GM06990 (cell line): ENCODE data around the gene RAB1A.
A peak's percentile ranks its signal among the peaks of the same experiment; 100 is the strongest.

Experiments used
- DNase-seq: peaks from one replicate; pipeline ENCODE4 v3.0.0-alpha.2; 2011; ENCODE audit not compliant: insufficient read length; ENCODE audit errors: extremely low read depth
- H3K27me3 ChIP-seq: replicated peaks from 2 replicates; pipeline ENCODE4 v1.6.0; 2011; ENCODE audit warnings: low read length; ENCODE audit not compliant: control insufficient read depth, insufficient read depth
- H3K36me3 ChIP-seq: 2 replicates; pipeline ENCODE4 v1.5.1; 2011; ENCODE audit warnings: low read length; ENCODE audit not compliant: control insufficient read depth, insufficient read depth
- H3K4me3 ChIP-seq: replicated peaks from 2 replicates; pipeline ENCODE4 v1.5.1; 2011; ENCODE audit warnings: low read depth, mild to moderate bottlenecking, control low read depth, low read length
- TF ChIP-seq, protein P1 (sequence below): IDR thresholded peaks from 2 replicates; pipeline ENCODE4 v1.5.1; 2011; ENCODE audit warnings: low read length, control low read depth, mild to moderate bottlenecking, inconsistent platforms; ENCODE audit not compliant: insufficient read depth, poor library complexity, severe bottlenecking

RAB1A gene

DNA sequence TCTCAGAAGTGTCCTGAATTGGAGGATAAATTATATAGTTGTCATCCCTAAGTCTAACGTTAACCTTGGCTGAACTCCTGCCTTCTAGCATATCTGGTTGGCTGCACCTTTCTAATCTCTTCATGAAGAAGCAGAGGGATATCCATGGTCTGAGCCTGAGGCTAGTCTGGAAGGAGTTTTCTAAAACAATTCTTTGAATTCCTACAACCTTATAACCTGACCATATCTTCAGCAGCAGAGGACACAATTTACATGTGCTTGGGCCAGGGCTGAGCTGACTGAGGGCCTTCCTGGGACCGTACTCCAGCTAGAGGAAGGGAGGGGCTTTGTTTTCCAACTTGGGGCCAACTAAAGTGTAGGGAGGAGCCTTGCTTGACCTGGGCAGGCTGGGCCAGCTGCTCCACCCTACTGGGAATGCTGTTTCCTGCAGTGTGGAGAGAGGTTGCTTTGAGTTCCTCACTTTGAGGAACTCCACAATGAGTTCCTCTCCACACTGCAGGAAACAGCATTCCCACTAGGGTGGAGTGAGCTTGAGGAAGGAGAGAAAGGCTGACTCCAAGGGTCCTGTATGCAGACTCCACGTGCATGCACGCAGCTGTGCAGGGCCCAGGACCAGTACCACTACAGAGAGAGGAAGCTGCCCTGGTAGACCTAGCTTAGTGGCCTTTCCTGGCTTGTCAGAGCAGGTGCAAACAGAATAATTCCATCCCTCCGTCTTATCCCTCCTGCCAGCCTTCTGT lies 54.1 kb downstream of the RAB1A start:
- TF ChIP-seq, protein P1, sequence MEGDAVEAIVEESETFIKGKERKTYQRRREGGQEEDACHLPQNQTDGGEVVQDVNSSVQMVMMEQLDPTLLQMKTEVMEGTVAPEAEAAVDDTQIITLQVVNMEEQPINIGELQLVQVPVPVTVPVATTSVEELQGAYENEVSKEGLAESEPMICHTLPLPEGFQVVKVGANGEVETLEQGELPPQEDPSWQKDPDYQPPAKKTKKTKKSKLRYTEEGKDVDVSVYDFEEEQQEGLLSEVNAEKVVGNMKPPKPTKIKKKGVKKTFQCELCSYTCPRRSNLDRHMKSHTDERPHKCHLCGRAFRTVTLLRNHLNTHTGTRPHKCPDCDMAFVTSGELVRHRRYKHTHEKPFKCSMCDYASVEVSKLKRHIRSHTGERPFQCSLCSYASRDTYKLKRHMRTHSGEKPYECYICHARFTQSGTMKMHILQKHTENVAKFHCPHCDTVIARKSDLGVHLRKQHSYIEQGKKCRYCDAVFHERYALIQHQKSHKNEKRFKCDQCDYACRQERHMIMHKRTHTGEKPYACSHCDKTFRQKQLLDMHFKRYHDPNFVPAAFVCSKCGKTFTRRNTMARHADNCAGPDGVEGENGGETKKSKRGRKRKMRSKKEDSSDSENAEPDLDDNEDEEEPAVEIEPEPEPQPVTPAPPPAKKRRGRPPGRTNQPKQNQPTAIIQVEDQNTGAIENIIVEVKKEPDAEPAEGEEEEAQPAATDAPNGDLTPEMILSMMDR: no peak
- Histone ChIP-seq H3K36me3 (peaks cover 32% of the 10 kb centered on the region), H3K27me3 (no peaks in the 10 kb centered on the region), H3K4me3 (no peak overlapping the region)
- DNase-seq: no peak

DNA sequence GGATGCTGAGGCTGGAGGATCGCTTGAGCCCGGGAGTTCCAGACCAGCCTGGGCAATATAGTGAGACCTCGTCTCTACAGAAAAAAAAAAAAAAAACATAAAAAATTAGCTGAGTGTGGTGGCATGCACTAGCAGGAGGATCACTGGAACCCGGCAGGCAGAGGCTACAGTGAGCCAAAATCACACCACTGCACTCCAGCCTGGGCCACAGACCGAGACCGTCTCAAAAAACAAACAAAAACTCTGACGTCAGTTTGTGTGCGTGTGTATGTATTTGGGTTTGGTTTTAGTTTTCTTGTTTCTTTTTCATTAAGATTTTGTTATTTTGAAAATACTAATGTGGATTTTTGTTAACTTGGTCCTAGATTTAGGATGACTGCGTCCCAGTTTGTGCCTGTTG lies 54.7 kb downstream of the RAB1A start:
- TF ChIP-seq, protein P1: no peak
- Histone ChIP-seq H3K36me3 (peaks cover 33% of the 10 kb centered on the region), H3K27me3 (no peaks in the 10 kb centered on the region), H3K4me3 (no peak overlapping the region)
- DNase-seq: no peak

DNA sequence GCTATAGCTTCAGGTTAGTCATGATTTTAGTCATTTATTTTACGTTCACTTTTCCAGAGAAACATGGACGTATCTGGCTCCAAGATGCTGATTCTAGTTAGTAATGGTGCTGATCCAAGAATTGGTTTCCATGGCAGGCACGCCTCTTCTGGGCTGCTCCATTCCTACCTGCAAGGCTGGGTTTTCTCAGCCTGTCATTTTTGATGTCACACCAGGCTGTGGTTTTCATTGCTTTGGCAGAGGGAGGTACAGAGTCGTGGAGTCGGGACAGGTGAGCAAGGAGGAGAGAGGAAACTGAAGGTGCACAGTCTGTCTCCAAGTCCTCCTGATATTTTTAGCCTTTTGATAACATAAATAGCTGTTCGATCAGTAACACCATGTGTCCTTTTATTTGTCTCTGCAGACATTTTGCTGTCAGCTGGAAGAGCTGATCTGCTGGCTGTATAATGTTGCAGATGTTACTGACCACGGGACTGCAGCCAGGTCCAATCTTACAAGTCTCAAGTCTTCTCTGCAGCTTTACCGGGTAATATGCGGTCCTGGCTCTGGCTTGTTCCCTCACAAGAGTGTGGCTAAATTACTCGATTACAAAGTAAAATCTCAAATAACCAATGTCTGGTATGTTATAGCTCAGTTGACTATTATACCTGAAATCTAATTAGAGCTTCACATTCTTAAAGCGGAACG lies 55.9 kb downstream of the RAB1A start:
- no peak for DNase-seq
- Histone ChIP-seq H3K4me3 (no peak overlapping the region), H3K27me3 (no peaks in the 10 kb centered on the region), H3K36me3 (peaks cover 28% of the 10 kb centered on the region)
- TF ChIP-seq, protein P1: no peak

DNA sequence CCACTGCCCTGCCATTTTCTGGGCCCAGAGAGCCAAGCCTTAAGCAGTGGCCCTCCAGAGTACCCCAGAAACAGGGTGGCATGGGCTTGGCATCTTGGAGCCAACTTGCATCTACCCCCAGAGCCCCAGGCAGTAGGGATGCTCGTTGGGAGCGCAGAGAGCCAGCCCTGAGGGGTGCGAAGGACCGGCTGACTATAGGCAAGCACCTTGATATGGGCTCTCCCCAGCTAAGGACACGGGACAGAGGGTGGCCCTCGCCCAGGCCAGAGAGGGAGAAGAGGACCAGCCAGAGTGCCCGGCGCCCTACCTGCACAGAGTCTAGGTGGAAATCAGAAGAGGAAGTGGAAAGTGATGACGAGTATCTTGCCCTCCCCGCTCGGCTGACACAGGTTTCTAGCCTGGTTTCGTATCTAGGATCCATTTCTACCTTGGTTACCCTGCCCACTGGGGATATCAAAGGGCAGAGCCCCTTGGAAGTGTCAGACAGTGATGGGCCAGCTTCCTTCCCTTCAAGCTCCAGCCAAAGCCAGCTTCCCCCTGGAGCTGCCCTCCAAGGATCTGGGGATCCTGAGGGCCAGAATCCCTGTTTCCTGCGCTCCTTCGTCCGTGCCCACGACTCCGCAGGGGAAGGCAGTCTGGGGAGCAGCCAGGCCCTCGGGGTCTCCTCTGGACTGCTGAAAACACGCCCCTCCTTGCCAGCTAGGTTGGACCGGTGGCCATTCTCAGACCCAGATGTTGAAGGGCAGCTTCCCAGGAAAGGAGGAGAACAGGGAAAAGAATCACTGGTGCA lies 57.5 kb downstream of the RAB1A start:
- DNase-seq: peak; percentile 26
- TF ChIP-seq, protein P1: no peak
- Histone ChIP-seq H3K27me3 (no peaks in the 10 kb centered on the region), H3K36me3 (peaks cover 21% of the 10 kb centered on the region), H3K4me3 (no peak overlapping the region)

DNA sequence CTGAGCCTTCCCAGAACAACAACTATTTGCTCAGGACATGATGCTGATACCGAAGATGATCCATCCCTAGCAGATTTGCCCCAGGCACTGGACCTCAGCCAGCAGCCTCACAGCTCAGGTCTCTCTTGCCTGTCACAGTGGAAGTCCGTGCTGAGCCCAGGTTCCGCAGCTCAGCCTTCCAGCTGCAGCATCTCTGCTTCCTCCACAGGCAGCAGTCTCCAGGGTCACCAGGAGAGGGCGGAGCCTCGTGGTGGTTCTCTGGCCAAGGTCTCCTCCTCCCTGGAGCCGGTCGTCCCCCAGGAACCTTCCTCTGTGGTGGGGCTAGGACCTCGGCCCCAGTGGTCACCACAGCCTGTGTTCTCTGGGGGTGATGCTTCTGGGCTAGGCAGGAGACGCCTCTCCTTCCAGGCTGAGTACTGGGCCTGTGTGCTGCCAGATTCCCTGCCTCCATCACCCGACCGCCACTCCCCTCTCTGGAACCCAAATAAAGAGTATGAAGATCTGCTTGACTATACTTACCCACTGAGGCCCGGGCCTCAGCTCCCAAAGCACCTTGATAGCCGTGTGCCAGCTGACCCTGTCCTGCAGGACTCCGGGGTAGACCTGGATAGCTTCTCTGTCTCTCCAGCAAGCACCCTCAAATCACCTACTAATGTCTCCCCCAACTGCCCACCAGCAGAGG lies 58.3 kb downstream of the RAB1A start:
- no peaks in the 10 kb centered on the region for H3K27me3 ChIP-seq
- no peak for DNase-seq
- TF ChIP-seq, protein P1: no peak
- no peak overlapping the region for H3K4me3 ChIP-seq
- peaks cover 21% of the 10 kb centered on the region for H3K36me3 ChIP-seq
